ENCODE results near the gene INPP5J.

DNA sequence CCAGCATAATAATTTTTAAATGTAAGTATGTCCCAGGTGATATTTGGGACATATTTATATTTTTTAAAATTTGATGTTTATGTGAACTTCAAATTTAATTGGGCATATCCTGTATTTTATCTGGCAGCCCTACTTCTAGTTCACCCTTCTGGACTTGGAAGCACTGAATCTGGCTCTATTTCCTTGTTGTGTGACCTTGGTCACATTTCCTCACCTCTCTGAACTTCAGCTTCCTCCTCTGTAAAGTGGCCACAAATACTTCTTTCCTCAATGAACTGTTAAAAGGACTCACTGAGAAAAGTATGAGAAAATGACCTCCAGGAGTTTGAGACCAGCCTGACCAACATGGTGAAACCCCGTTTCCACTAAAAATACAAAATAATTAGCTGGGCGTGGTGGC lies 29.1 kb downstream of the INPP5J start:
- TF ChIP-seq, protein P1, sequence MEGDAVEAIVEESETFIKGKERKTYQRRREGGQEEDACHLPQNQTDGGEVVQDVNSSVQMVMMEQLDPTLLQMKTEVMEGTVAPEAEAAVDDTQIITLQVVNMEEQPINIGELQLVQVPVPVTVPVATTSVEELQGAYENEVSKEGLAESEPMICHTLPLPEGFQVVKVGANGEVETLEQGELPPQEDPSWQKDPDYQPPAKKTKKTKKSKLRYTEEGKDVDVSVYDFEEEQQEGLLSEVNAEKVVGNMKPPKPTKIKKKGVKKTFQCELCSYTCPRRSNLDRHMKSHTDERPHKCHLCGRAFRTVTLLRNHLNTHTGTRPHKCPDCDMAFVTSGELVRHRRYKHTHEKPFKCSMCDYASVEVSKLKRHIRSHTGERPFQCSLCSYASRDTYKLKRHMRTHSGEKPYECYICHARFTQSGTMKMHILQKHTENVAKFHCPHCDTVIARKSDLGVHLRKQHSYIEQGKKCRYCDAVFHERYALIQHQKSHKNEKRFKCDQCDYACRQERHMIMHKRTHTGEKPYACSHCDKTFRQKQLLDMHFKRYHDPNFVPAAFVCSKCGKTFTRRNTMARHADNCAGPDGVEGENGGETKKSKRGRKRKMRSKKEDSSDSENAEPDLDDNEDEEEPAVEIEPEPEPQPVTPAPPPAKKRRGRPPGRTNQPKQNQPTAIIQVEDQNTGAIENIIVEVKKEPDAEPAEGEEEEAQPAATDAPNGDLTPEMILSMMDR (conservative IDR thresholded peaks at IDR 0.05; ENCODE audit: low read depth, low read length): no peak
- no peak for TF ChIP-seq EZH2phosphoT487 (IDR thresholded peaks at IDR 0.05; ENCODE audit: borderline replicate concordance, low read length)

Data from PC-3 (cell line).